H1 (cell line): ENCODE results near the gene ARHGAP27. TPM values are rescaled to one million over a fixed set of nuclear protein-coding genes. Genes with fewer than 3 reads are reported as not detected.
"Not testable (repeated sequence)": the region's sequence is repeated elsewhere in the genome, so short reads cannot be mapped to it uniquely, and the experiment has no call there.

Source experiments
- CTCF ChIA-PET: fragments of 300-600 bp; sonication (Branson Sonifier 250); formaldehyde crosslinking; loops from one replicate; lab custom pipeline; 2021; ENCODE audit not compliant: partially characterized antibody; lab: Charles Lee
- POLR2A ChIA-PET: fragments of 300-600 bp; sonication (Branson Sonifier 250); formaldehyde crosslinking; loops from one replicate; lab custom pipeline; 2021; ENCODE audit warnings: inconsistent platforms; ENCODE audit not compliant: partially characterized antibody; lab: Charles Lee
- DNase-seq, 2 experiments: peaks; one replicate each; pipeline versions ENCODE4 v3.0.0 to v3.0.0-alpha.2; 2010 to 2022; ENCODE audit warnings: low spot score in 2 of 2, low read depth in 1 of 2, mixed read lengths in 1 of 2
- FAIRE-seq: peaks from 2 replicates; lab custom pipeline; 2011; peaks lifted over from hg19 to GRCh38; lab: Jason Lieb, UNC
- H2AFZ ChIP-seq: 2 replicates; pipeline ENCODE4 v1.8.1; 2012; ENCODE audit warnings: low read length, inconsistent platforms
- H2AK5ac ChIP-seq: 2 replicates; pipeline ENCODE4 v1.6.1; 2013; ENCODE audit warnings: low read depth, low read length
- H2BK120ac ChIP-seq: replicated peaks from 2 replicates; pipeline ENCODE3; 2013; ENCODE audit warnings: low read depth, low read length, inconsistent platforms
- H2BK12ac ChIP-seq: 2 replicates; pipeline ENCODE4 v1.6.1; 2013; ENCODE audit warnings: low read depth, low read length
- H2BK15ac ChIP-seq: 2 replicates; pipeline ENCODE4 v1.6.1; 2013; ENCODE audit warnings: low read length
- H2BK20ac ChIP-seq: 2 replicates; pipeline ENCODE4 v1.6.1; 2013; ENCODE audit warnings: low read length
- H2BK5ac ChIP-seq: 2 replicates; pipeline ENCODE4 v1.6.1; 2013; ENCODE audit warnings: low read depth, low read length
- H3K14ac ChIP-seq: 2 replicates; pipeline ENCODE4 v1.6.1; 2013; ENCODE audit warnings: inconsistent platforms; ENCODE audit not compliant: insufficient read length
- H3K18ac ChIP-seq: 2 replicates; pipeline ENCODE4 v1.6.1; 2013; ENCODE audit warnings: low read length; ENCODE audit errors: extremely low read depth
- H3K23ac ChIP-seq: 2 replicates; pipeline ENCODE4 v1.6.1; 2013; ENCODE audit warnings: inconsistent platforms; ENCODE audit not compliant: insufficient read length
- H3K23me2 ChIP-seq: 2 replicates; pipeline ENCODE4 v1.6.1; 2013; ENCODE audit warnings: low read depth, low read length
- H3K27ac ChIP-seq: 2 replicates; pipeline ENCODE4 v1.6.1; 2011; ENCODE audit warnings: low read depth, low read length, inconsistent platforms
- H3K27me3 ChIP-seq, 4 experiments: replicated peaks in 1 of 4; 1 replicate in 1 of 4; 2 replicates in 3 of 4; pipeline versions ENCODE4 v1.6.1 to v1.8.1; 2011 to 2013; ENCODE audit warnings: low read length in 3 of 4, mild to moderate bottlenecking in 3 of 4, inconsistent platforms in 2 of 4, mixed read lengths in 2 of 4, moderate library complexity in 1 of 4; ENCODE audit not compliant: control insufficient read depth in 3 of 4, insufficient read depth in 3 of 4; ENCODE audit errors: extremely low read depth in 1 of 4
- H3K36me3 ChIP-seq, 4 experiments: 2 replicates each; pipeline versions ENCODE4 v1.6.1 to v1.8.1; 2011 to 2013; ENCODE audit warnings: mild to moderate bottlenecking in 4 of 4, low read length in 3 of 4, moderate library complexity in 2 of 4, control low read depth in 1 of 4, inconsistent platforms in 1 of 4; ENCODE audit not compliant: insufficient read depth in 4 of 4, control insufficient read depth in 2 of 4
- H3K4ac ChIP-seq: replicated peaks from 2 replicates; pipeline ENCODE3; 2013; ENCODE audit warnings: low read length, low read depth, mixed read lengths, inconsistent platforms; ENCODE audit not compliant: insufficient read length
- H3K4me1 ChIP-seq, 4 experiments: replicated peaks in 1 of 4; 1 replicate in 1 of 4; 2 replicates in 3 of 4; pipeline versions ENCODE4 v1.6.1 to v1.8.1; 2011 to 2013; ENCODE audit warnings: low read length in 3 of 4, inconsistent platforms in 2 of 4, mixed read lengths in 1 of 4; ENCODE audit not compliant: insufficient read depth in 4 of 4, control insufficient read depth in 3 of 4
- H3K4me2 ChIP-seq, 2 experiments: 2 replicates each; pipeline versions ENCODE4 v1.6.1 to v1.8.1; 2011 to 2013; ENCODE audit warnings: low read depth in 2 of 2, low read length in 2 of 2, control low read depth in 1 of 2, inconsistent platforms in 1 of 2, mild to moderate bottlenecking in 1 of 2; ENCODE audit not compliant: insufficient read depth in 1 of 2
- H3K4me3 ChIP-seq, 4 experiments: fragments of 200-600, 300-600 bp in 1 of 4; sonication (generic), shearing (Covaris generic), sonication (Bioruptor Twin) in 1 of 4; 2 replicates each; pipeline versions ENCODE4 v1.5.1 to v1.8.1; 2011 to 2016; ENCODE audit warnings: low read length in 4 of 4, low read depth in 3 of 4, control low read depth in 2 of 4, inconsistent platforms in 2 of 4, mild to moderate bottlenecking in 2 of 4, mixed read lengths in 1 of 4, moderate library complexity in 1 of 4; ENCODE audit not compliant: insufficient read depth in 2 of 4; ENCODE audit errors: extremely low read depth in 1 of 4
- H3K56ac ChIP-seq: replicated peaks from 2 replicates; pipeline ENCODE3; 2013; ENCODE audit warnings: low read depth, mild to moderate bottlenecking, mixed read lengths, low read length, inconsistent platforms; ENCODE audit not compliant: insufficient read length
- H3K79me1 ChIP-seq: 2 replicates; pipeline ENCODE4 v1.6.1; 2013; ENCODE audit warnings: low read depth, low read length, control low read depth
- H3K79me2 ChIP-seq, 2 experiments: 2 replicates each; pipeline versions ENCODE4 v1.6.1 to v1.8.1; 2012 to 2013; ENCODE audit warnings: low read length in 2 of 2, mild to moderate bottlenecking in 2 of 2, inconsistent platforms in 1 of 2; ENCODE audit not compliant: insufficient read depth in 2 of 2, control insufficient read depth in 1 of 2
- H3K9ac ChIP-seq, 4 experiments: replicated peaks in 1 of 4; 1 replicate in 1 of 4; 2 replicates in 3 of 4; pipeline versions ENCODE4 v1.6.1 to v1.8.1; 2011 to 2013; ENCODE audit warnings: low read depth in 3 of 4, low read length in 3 of 4, control low read depth in 2 of 4, mild to moderate bottlenecking in 2 of 4, moderate library complexity in 2 of 4, inconsistent platforms in 1 of 4; ENCODE audit errors: extremely low read depth in 1 of 4
- H3K9me3 ChIP-seq, 2 experiments: 2 replicates each; pipeline versions ENCODE4 v1.6.1 to v1.8.1; 2012 to 2013; ENCODE audit warnings: mild to moderate bottlenecking in 2 of 2, moderate library complexity in 2 of 2, control low read depth in 1 of 2, inconsistent platforms in 1 of 2, low read depth in 1 of 2, low read length in 1 of 2, mixed read lengths in 1 of 2; ENCODE audit not compliant: insufficient read depth in 2 of 2
- H4K20me1 ChIP-seq, 2 experiments: replicated peaks in 1 of 2; 2 replicates each; pipeline versions ENCODE3 to v1.8.1; 2011 to 2013; ENCODE audit warnings: inconsistent platforms in 2 of 2, low read length in 2 of 2, mild to moderate bottlenecking in 1 of 2; ENCODE audit not compliant: insufficient read depth in 2 of 2, control insufficient read depth in 1 of 2
- H4K5ac ChIP-seq: 2 replicates; pipeline ENCODE4 v1.6.1; 2013; ENCODE audit warnings: low read length, low read depth, mixed read lengths, inconsistent platforms; ENCODE audit not compliant: insufficient read length
- H4K8ac ChIP-seq: 2 replicates; pipeline ENCODE4 v1.8.0; 2013; ENCODE audit warnings: mild to moderate bottlenecking, moderate library complexity, low read length, inconsistent platforms; ENCODE audit not compliant: insufficient read depth; ENCODE audit errors: extremely low read depth
- H4K91ac ChIP-seq: replicated peaks from 2 replicates; pipeline ENCODE3; 2013; ENCODE audit warnings: low read length, mixed read lengths, inconsistent platforms; ENCODE audit not compliant: insufficient read length
- WGBS, 2 experiments: shearing (Covaris generic) in 1 of 2; methylation state at CpG; one replicate each; pipeline versions ENCODE4 v1.1.6 to v1.1.7; 2013 to 2015; ENCODE audit warnings: low lambda C conversion rate in 2 of 2, mixed read lengths in 2 of 2, inconsistent platforms in 1 of 2, low coverage in 1 of 2, missing lambda C conversion rate in 1 of 2; ENCODE audit not compliant: insufficient replicate concordance in 2 of 2, insufficient coverage in 1 of 2, insufficient read length in 1 of 2; ENCODE audit errors: extremely low coverage in 1 of 2, missing lambda C conversion rate in 1 of 2; 5-methylcytosine and 5-hydroxymethylcytosine counted together
- polyA plus RNA-seq, 7 experiments: library from polyadenylated mRNA; depleted of rRNA in 3 of 7; stranded (reverse) in 5 of 7; unstranded in 2 of 7; fragments of >200 nt in 5 of 7; fragments of 200-250 nt in 2 of 7; gene quantifications; 1 replicate in 5 of 7; 2 replicates in 1 of 7; 4 replicates in 1 of 7; pipeline versions ENCODE4 v1.2.1 to v1.2.3, GENCODE V29; 2011 to 2013; ENCODE audit warnings: missing spikeins in 2 of 7, mixed read lengths in 2 of 7
- total RNA-seq: library from RNA; stranded (reverse); fragmentation: NEBNext Ultra II Directional; extraction: Animal tissue kit (Norgen Biotek cat#: 25700); gene quantifications from 2 replicates; pipeline ENCODE4 v1.2.1, GENCODE V29; 2021

ARHGAP27 gene
- total and polyA plus RNA-seq, 2 of the 8 experiments (the other 6 are each of a cell fraction or from before 2014, with no cell fraction given) = 11.6 to 13.1 TPM

GRCh38 chr17:45451660-45452059 is 19.0 kb upstream of the ARHGAP27 start:
- H3K4me1 ChIP-seq, H3K79me2 ChIP-seq, H2AK5ac ChIP-seq, H3K9ac ChIP-seq, H2BK20ac ChIP-seq, H4K91ac ChIP-seq, H2BK5ac ChIP-seq, H3K9me3 ChIP-seq, H3K4ac ChIP-seq, H3K23me2 ChIP-seq, H3K79me1 ChIP-seq, H3K36me3 ChIP-seq, H2BK12ac ChIP-seq, H3K23ac ChIP-seq, H2BK15ac ChIP-seq, DNase-seq, H4K8ac ChIP-seq, POLR2A ChIA-PET, H3K18ac ChIP-seq, H3K4me3 ChIP-seq, FAIRE-seq, H2AFZ ChIP-seq, H3K14ac ChIP-seq, H3K56ac ChIP-seq, H3K27ac ChIP-seq, H3K4me2 ChIP-seq, H3K27me3 ChIP-seq, H4K5ac ChIP-seq, H2BK120ac ChIP-seq, H4K20me1 ChIP-seq: not testable (repeated sequence)
- WGBS, 2 experiments = 86% methylated on average over 6 of the region's 10 CpGs; no CpG with 5 or more reads in 1 of the 2 experiments
- CTCF ChIA-PET = interaction anchor here (0.9 kb wide), 1 partner anchor 12 kb away, joined by 3 read pairs; no protein-coding TSS in a partner anchor
